AG04450 (cell line): Measurements from ENCODE around the gene APOM. TPM values are rescaled to one million over a fixed set of nuclear protein-coding genes. Genes with fewer than 3 reads are reported as not detected.

ENCODE experiments used
- CTCF ChIA-PET: fragments of 300-600, 350-600 bp; formaldehyde crosslinking; extraction: SDS; loops from one replicate; lab custom pipeline; 2022; ENCODE audit warnings: antibody characterized with exemption, inconsistent platforms; lab: Charles Lee
- POLR2A ChIA-PET: fragments of 350-600 bp; formaldehyde crosslinking; extraction: SDS; loops from one replicate; lab custom pipeline; 2021; ENCODE audit warnings: antibody characterized with exemption, inconsistent platforms; lab: Yijun Ruan, JAX
- DNase-seq: peaks from one replicate; pipeline ENCODE4 v3.0.0-alpha.2; 2011; ENCODE audit warnings: low read depth, low spot score
- H3K27ac ChIP-seq: one replicate; pipeline ENCODE4 v1.5.1; 2012; ENCODE audit warnings: low read depth, low read length, control low read depth
- H3K27me3 ChIP-seq: one replicate; pipeline ENCODE4 v1.6.0; 2012; ENCODE audit warnings: low read length; ENCODE audit not compliant: control insufficient read depth, insufficient read depth
- H3K4me3 ChIP-seq: 2 replicates; pipeline ENCODE4 v1.5.1; 2011; ENCODE audit warnings: mild to moderate bottlenecking, low read depth, low read length, control low read depth
- H3K9me3 ChIP-seq: 2 replicates; pipeline ENCODE4 v1.5.1; 2012; ENCODE audit warnings: low read length; ENCODE audit not compliant: control insufficient read depth, insufficient read depth
- CTCF ChIP-seq: IDR thresholded peaks from 2 replicates; pipeline ENCODE4 v1.5.1; 2011; ENCODE audit warnings: low read depth, low read length, control low read depth, inconsistent platforms
- polyA plus RNA-seq: library from polyadenylated mRNA; depleted of rRNA; stranded (reverse); fragments of >200 nt; gene quantifications from 2 replicates; pipeline ENCODE4 v1.2.3, GENCODE V29; 2011

Gene APOM
- polyA plus RNA-seq, 1 experiment = 2.8 TPM

GRCh38 chr6:31691078-31691463, 35.4 kb downstream of the APOM start:
- ChIA-PET CTCF (interaction anchor here (0.6 to 2.4 kb wide), 4 partner anchors 9 to 116 kb away, joined by 3 to 7 read pairs (median 4); partner anchors contain the start of genes LSM2, LY6G5B and LY6G5C), POLR2A (interaction anchor here (1.2 kb wide), 1 partner anchor 136 kb away, joined by 3 read pairs; the partner anchor contains the start of gene HSPA1B)
- Histone ChIP-seq H3K27ac (no peak overlapping the region), H3K9me3 (no peaks in the 10 kb centered on the region), H3K27me3 (no peaks in the 10 kb centered on the region), H3K4me3 (no peak overlapping the region)
- no peak for TF ChIP-seq CTCF
- DNase-seq = no peak

- Histone ChIP-seq H3K27me3 (no peaks in the 10 kb centered on the region), H3K4me3 (no peak overlapping the region), H3K27ac (no peak overlapping the region), H3K9me3 (no peaks in the 10 kb centered on the region)
- no peak for TF ChIP-seq CTCF
- POLR2A ChIA-PET = no interaction called here
- DNase-seq = no peak
- CTCF ChIA-PET = interaction anchor here (0.6 to 2.4 kb wide), 2 partner anchors 11 to 12 kb away, joined by 3 to 7 read pairs; partner anchors contain the start of genes ABHD16A and LY6G5C
These were observed 35.9 kb downstream of the APOM start for GRCh38 chr6:31691564-31692108.

DNA sequence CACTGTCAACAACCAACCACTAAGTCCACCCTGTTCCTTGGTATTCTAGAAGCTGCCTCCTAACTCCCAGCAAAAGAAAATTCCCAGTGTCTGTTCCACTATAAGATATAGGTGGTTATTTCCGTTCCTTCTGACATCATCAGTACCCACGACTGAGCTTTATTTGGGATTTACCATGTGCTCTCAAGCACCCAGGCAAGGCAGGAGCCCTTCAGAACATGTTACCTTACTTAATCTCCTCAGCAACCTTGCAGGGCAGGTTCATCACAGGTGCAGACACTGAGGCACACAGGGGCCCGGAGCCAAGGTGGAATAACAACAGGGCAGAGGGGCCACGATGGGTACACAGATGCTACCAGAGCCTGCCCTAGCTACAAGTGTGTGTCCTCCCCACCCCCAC, 36.7 kb downstream of the APOM start:
- Histone ChIP-seq H3K27me3 (no peaks in the 10 kb centered on the region), H3K9me3 (no peaks in the 10 kb centered on the region), H3K4me3 (no peak overlapping the region), H3K27ac (no peak overlapping the region)
- no peak for TF ChIP-seq CTCF
- CTCF ChIA-PET = interaction anchor here (0.6 kb wide), 1 partner anchor 11 kb away, joined by 3 read pairs; the partner anchor contains the start of gene ABHD16A
- POLR2A ChIA-PET = no interaction called here
- DNase-seq = no peak

GRCh38 chr6:31692886-31693285, 37.2 kb downstream of the APOM start:
- TF ChIP-seq CTCF = no peak
- ChIA-PET CTCF (no interaction called here), POLR2A (no interaction called here)

GRCh38 chr6:31693535-31693934, 37.8 kb downstream of the APOM start:
- H3K27me3 ChIP-seq = no peaks in the 10 kb centered on the region
- ChIA-PET POLR2A (no interaction called here), CTCF (no interaction called here)
- no peak for TF ChIP-seq CTCF
- no peak for DNase-seq
- H3K9me3 ChIP-seq = no peaks in the 10 kb centered on the region
- no peak overlapping the region for H3K4me3 ChIP-seq
- H3K27ac ChIP-seq = no peak overlapping the region

More at GRCh38 chr6:31692886-31693285, 37.2 kb downstream of the APOM start:
- no peak for DNase-seq
- Histone ChIP-seq H3K27me3 (no peaks in the 10 kb centered on the region), H3K27ac (no peak overlapping the region), H3K9me3 (no peaks in the 10 kb centered on the region), H3K4me3 (no peak overlapping the region)
